Gastrocnemius medialis (tissue), 4 donors: Measurements from ENCODE around the gene SOHLH1. TPM values are rescaled to one million over a fixed set of nuclear protein-coding genes. Genes with fewer than 3 reads are reported as not detected.

Experiments
- ATAC-seq, 2 donors: fragments of 150-250 bp; one replicate each; pipeline ENCODE4 v1.9.1; 2016
- DNase-seq, 2 donors: peaks; one replicate each; pipeline ENCODE4 v3.0.0-alpha.2; 2019
- H3K27ac ChIP-seq, 4 donors: fragments of 200-600 bp; sonication (generic); 1 replicate in 1 of 4; 2 replicates in 3 of 4; pipeline ENCODE4 v1.5.1; 2016 to 2018; ENCODE audit warnings: mild to moderate bottlenecking in 2 of 4, moderate library complexity in 1 of 4
- H3K27me3 ChIP-seq, 3 donors: fragments of 200-600 bp; sonication (generic) in 2 of 3; 1 replicate in 1 of 3; 2 replicates in 2 of 3; pipeline versions ENCODE4 v1.5.1 to v1.6.0; 2016 to 2019; ENCODE audit warnings: mild to moderate bottlenecking in 1 of 3, moderate library complexity in 1 of 3
- H3K36me3 ChIP-seq, 2 donors: fragments of 200-600 bp; sonication (generic) in 1 of 2; one replicate each; pipeline ENCODE4 v1.5.1; 2017 to 2018
- H3K4me1 ChIP-seq, 2 donors: fragments of 200-600 bp; sonication (generic) in 1 of 2; one replicate each; pipeline ENCODE4 v1.5.1; 2016 to 2017; ENCODE audit warnings: mild to moderate bottlenecking in 2 of 2
- H3K4me3 ChIP-seq, 4 donors: fragments of 200-600 bp; sonication (generic) in 3 of 4; 1 replicate in 1 of 4; 2 replicates in 3 of 4; pipeline ENCODE4 v1.5.1; 2016 to 2019; ENCODE audit warnings: mild to moderate bottlenecking in 2 of 4
- H3K9me3 ChIP-seq, 3 donors: fragments of 200-600 bp; sonication (generic) in 2 of 3; 1 replicate in 1 of 3; 2 replicates in 2 of 3; pipeline ENCODE4 v1.5.1; 2016 to 2019
- POLR2A ChIP-seq, 2 donors: fragments of 450-650 bp; IDR thresholded peaks; one replicate each; pipeline ENCODE4 v1.6.1; 2017; ENCODE audit warnings: antibody characterized with exemption in 2 of 2, mild to moderate bottlenecking in 2 of 2, moderate library complexity in 2 of 2
- in situ Hi-C, 4 donors: fragments of 200-750 bp; cut with MboI; loops; one replicate each; pipeline versions ENCODE4 v1.15.0 to v1.8.0; 2017; ENCODE audit warnings: low sequenced_read_pairs in 4 of 4
- intact Hi-C: fragments of 100-400 bp; cut with DNase I; formaldehyde crosslinking; loops from one replicate; pipeline ENCODE4 v1.15.1; 2023; ENCODE audit warnings: low total_unique reads
- total RNA-seq, 4 donors: library from RNA; depleted of rRNA; stranded (reverse); fragments of >200 nt; gene quantifications; one replicate each; pipeline versions ENCODE4 v1.1.0 to v1.2.3, GENCODE V29; 2016
- TF ChIP-seq, protein P1 (sequence below), 5 experiments: fragments of 450-650 bp in 3 of 5; fragments of 200-600 bp in 2 of 5; sonication (generic) in 2 of 5; IDR thresholded peaks in 4 of 5; conservative IDR thresholded peaks in 1 of 5; 1 replicate in 4 of 5; 2 replicates in 1 of 5; pipeline ENCODE4 v1.5.1; 2016 to 2019; ENCODE audit warnings: antibody characterized with exemption in 5 of 5, mild to moderate bottlenecking in 3 of 5, moderate library complexity in 3 of 5

SOHLH1 gene
- total RNA-seq, 4 donors from 2014 or later: not detected

DNA sequence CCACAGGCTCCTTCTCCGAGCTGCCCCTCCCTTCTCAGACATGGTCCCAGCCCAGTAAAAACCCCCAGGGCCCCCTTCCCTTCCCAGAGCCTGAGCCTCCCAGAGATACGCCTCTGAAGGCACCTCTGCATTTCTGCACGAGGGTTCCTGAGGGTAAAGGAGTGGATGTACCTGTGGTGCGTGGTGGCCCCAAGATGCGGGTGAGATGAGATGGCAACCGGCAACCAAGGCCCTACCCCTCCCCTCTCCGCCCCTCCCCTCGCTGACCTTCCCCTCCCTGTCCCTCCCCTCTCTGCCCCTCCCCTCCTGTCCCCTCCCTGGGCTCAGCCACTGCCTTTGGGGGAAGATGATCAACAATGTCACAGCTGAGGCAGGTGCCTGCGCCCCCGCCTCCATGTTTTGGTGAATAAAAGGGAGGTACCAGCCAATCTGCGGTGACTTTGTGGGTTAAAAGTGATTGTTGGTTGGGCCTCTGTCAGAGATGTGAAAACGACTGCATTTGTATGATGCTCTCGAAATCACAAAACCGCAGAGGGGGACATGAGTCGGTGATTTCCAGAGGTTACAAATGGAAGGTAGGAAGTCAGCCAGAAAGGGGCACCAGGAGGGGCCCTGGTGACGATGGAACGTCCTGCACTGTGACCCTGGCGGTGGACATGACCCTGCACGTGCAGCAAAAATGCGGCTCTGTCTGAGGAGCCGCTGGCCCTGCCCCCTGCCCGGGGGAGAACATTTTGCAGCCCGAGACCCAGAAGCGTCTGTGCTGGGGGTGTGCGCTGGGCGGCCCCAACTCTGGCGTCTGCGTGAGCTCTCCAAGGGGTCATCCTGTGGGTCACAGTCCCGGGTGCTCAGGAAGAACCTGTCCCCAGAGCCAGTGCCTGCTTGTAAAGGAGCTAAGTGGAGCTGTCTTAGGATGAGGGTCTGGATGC lies 32.5 kb downstream of the SOHLH1 start:
- ATAC-seq: no peak
- in situ Hi-C loops (no loop called here), intact Hi-C loops (no loop called here)
- no peak overlapping the region for H3K27ac ChIP-seq
- TF ChIP-seq, protein P1, sequence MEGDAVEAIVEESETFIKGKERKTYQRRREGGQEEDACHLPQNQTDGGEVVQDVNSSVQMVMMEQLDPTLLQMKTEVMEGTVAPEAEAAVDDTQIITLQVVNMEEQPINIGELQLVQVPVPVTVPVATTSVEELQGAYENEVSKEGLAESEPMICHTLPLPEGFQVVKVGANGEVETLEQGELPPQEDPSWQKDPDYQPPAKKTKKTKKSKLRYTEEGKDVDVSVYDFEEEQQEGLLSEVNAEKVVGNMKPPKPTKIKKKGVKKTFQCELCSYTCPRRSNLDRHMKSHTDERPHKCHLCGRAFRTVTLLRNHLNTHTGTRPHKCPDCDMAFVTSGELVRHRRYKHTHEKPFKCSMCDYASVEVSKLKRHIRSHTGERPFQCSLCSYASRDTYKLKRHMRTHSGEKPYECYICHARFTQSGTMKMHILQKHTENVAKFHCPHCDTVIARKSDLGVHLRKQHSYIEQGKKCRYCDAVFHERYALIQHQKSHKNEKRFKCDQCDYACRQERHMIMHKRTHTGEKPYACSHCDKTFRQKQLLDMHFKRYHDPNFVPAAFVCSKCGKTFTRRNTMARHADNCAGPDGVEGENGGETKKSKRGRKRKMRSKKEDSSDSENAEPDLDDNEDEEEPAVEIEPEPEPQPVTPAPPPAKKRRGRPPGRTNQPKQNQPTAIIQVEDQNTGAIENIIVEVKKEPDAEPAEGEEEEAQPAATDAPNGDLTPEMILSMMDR (IDR thresholded peaks at IDR 0.05 in 4 of 5, conservative IDR thresholded peaks at IDR 0.05 in 1 of 5): no peak
- no peak for TF ChIP-seq POLR2A (IDR thresholded peaks at IDR 0.05)
- peaks cover 4 to 19% (median 4%) of the 10 kb centered on the region in 3 donors for H3K27me3 ChIP-seq
- no peak for DNase-seq
- H3K36me3 ChIP-seq: no peaks in the 10 kb centered on the region
- no peaks in the 10 kb centered on the region for H3K4me1 ChIP-seq
- H3K4me3 ChIP-seq: no peak overlapping the region
- no peaks in the 10 kb centered on the region for H3K9me3 ChIP-seq

DNA sequence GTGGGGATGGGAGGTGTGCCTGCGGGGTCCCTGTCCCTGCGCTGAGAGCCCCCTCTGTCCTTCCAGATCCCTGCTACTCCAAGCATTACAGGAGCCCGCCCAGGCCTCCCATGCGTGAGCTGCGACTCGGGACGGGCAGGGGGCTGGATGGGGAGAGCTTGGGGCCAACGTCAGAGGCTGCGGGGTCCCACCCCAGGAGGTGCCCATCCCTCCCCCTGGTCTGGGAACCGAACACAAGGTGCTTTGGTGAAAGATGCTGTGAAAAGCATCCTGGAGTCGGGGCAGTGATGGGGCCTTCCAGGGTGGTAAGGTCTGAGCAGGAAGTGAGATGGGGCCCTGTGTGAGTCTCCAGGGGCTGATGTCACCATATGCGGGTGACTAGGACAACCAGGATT lies 33.5 kb downstream of the SOHLH1 start:
- intact Hi-C loops (no loop called here), in situ Hi-C loops (no loop called here)
- Histone ChIP-seq H3K36me3 (no peaks in the 10 kb centered on the region), H3K27me3 (peaks cover 0 to 15% (median 4%) of the 10 kb centered on the region in 3 donors), H3K9me3 (no peaks in the 10 kb centered on the region), H3K27ac (no peak overlapping the region), H3K4me3 (no peak overlapping the region), H3K4me1 (no peaks in the 10 kb centered on the region)
- DNase-seq (no peak), ATAC-seq (no peak)
- TF ChIP-seq, protein P1 (IDR thresholded peaks at IDR 0.05 in 4 of 5, conservative IDR thresholded peaks at IDR 0.05 in 1 of 5): no peak
- TF ChIP-seq POLR2A (IDR thresholded peaks at IDR 0.05): no peak

DNA sequence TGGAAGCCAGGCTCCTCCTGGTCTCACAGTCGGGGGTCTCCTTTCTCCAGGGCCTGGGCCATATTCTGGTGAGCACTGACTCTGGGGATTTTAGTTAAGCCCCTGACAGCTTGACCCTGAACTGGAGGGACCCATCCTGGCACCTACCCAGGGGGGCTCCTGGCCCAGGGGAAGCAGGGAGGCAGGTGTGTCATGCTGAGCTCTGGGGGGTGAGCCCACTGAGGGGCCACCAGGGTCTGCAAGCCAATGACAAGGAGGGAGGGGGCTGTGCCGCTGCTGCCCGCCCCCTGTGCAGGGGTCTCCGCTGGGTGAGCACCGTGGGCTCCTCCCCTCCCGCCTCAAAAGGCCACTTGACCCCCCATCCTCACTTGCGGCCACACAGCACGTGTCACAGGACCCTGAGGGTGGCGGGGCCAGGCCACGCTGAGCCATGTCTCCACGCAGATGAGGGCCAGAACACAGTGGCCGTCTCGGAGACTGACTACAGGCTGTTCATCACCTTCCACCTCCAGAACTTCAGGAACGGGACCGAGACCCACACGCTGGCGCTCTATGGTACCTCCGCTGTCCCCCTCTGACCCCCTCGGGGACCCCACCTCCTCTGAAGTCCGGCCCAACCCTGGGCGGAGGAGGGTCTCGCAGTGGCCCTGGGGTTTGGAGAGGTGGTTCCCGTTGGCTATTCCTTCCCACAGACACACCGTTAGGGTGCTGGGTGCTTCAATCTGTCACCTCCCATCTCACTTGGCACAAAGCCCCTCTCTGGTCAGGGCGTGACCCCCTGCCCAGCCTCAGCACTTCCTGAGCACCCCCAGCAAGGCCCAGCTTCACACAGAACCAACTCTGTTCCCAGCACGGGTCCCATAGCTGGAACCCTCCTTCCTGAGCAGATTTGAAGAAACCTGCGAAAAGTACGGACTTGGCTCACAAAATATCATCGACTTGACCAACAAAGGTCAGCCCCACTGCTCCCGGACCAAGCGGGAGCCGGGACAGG lies 34.2 kb downstream of the SOHLH1 start:
- no peak overlapping the region for H3K27ac ChIP-seq

DNA sequence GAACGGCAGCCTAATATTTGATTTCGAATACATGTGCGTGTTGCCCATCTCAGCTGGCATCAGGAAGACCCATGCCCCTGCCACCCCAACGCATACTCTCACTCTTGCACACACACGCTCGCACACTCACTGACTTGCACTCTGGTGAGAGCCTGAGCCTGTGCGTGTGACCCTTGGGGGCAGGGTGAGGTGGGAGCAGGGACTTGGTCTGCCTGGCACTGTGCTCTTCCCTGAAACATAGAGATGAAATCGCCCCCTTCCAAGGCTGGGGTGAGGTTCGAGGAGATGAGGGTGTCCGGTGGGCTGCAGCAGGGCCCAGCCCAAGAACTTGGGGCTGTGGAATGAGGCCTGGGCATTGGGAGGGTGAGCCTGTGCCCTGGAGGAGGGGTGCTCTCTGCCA lies 35.0 kb downstream of the SOHLH1 start:
- no peaks in the 10 kb centered on the region for H3K4me1 ChIP-seq
- ATAC-seq (no peak), DNase-seq (no peak)
- in situ Hi-C loops: no loop called here
- no peak for TF ChIP-seq POLR2A (IDR thresholded peaks at IDR 0.05)
- TF ChIP-seq, protein P1 (IDR thresholded peaks at IDR 0.05 in 4 of 5, conservative IDR thresholded peaks at IDR 0.05 in 1 of 5): no peak
- H3K36me3 ChIP-seq: no peaks in the 10 kb centered on the region
- H3K27ac ChIP-seq: no peak overlapping the region
- no peaks in the 10 kb centered on the region for H3K9me3 ChIP-seq
- intact Hi-C loops: no loop called here
- H3K27me3 ChIP-seq: peaks cover 0 to 8% (median 0%) of the 10 kb centered on the region in 3 donors
- no peak overlapping the region for H3K4me3 ChIP-seq

More for the DNA sequence above, 34.2 kb downstream of the SOHLH1 start:
- Histone ChIP-seq H3K4me3 (no peak overlapping the region), H3K4me1 (no peaks in the 10 kb centered on the region), H3K36me3 (no peaks in the 10 kb centered on the region), H3K27me3 (peaks cover 0 to 12% (median 2%) of the 10 kb centered on the region in 3 donors), H3K9me3 (no peaks in the 10 kb centered on the region)
- DNase-seq (no peak), ATAC-seq (no peak)
- in situ Hi-C loops (no loop called here), intact Hi-C loops (no loop called here)
- TF ChIP-seq, protein P1 (IDR thresholded peaks at IDR 0.05 in 4 of 5, conservative IDR thresholded peaks at IDR 0.05 in 1 of 5): no peak
- TF ChIP-seq POLR2A (IDR thresholded peaks at IDR 0.05): no peak
